ENCODE data around the gene FAM171A1. TPM values are rescaled to one million over a fixed set of nuclear protein-coding genes. Genes with fewer than 3 reads are reported as not detected.

The FAM171A1 gene
- polyA plus RNA-seq, 3 donors = 6.6 to 14.7 (median 13.8) TPM

- no peak overlapping the region for H3K27ac ChIP-seq (ENCODE audit: low read depth, low read length)
- 68 to 80% (median 75%) methylated on average over 5 of the region's 5 CpGs for WGBS, 3 donors
Observed at GRCh38 chr10:15379078-15379477, 8.0 kb upstream of the FAM171A1 start.

- no peak overlapping the region for H3K27ac ChIP-seq (ENCODE audit: low read depth, low read length)
- WGBS, 3 donors = 76 to 82% (median 81%) methylated on average over 5 of the region's 5 CpGs
Observed at GRCh38 chr10:15378569-15378968, 7.5 kb upstream of the FAM171A1 start.

GRCh38 chr10:15374566-15374965 is 3.5 kb upstream of the FAM171A1 start:
- no peak overlapping the region for H3K27ac ChIP-seq (ENCODE audit: low read depth, low read length)
- 6 to 14% (median 8%) methylated on average over 1 of the region's 1 CpG for WGBS, 3 donors

DNA sequence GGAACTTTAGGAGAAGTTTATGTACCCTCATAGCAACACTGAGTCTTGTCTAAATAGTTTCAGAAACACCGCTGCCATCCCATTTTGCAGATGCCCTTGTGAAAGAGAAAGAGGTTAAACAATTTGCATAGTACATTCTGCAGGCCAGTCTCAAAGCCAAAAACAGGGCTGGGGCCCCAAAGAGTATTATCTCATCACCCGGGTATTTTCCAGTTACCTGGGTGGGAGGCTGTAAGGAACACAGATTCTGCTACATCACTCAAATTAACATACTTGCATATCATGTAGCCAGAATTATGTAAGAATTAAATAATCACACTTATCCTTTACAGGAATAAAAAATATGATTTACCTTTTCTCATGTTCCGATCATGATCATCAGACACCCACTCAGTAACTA is 3.1 kb upstream of the FAM171A1 start:
- no peak overlapping the region for H3K27ac ChIP-seq (ENCODE audit: low read depth, low read length)
- WGBS, 3 donors = 58 to 62% (median 61%) methylated on average over 3 of the region's 3 CpGs

GRCh38 chr10:15373199-15373598 is 2.1 kb upstream of the FAM171A1 start:
- H3K27ac ChIP-seq (ENCODE audit: low read depth, low read length) = no peak overlapping the region
- WGBS, 3 donors = 87 to 94% (median 89%) methylated on average over 2 of the region's 2 CpGs

DNA sequence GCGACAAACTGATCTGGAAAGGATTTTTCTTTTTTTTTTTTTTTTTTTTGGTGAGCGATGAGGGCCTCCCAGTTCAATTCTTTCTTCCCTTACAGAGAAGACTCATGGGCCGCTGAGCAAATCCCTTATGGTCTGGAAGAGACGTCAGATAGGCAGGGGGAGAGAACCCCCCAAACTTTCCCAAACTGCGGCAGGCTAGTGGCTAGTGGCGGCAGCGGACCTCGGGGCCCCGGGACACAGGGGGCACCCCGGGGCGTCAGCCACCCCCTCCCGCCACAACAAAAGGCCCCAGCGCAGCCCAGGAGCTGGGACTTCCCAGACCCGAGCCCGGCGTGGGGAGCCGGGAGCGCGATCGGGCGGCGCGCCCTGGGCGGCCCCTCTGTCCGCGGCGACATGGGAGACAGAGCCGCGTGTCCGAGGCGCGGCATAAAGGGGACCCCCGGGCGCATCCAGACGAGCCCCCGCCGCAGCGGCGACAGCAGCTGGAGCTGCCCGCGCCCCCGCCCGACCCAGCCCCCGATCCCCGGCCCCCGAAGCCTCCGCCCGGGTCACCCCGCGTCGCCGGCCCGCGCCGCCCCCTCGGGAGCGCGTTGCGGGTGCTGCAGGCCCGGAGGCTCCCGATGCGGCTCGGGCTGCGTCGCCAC is 755 bp downstream of the FAM171A1 start:
- WGBS, 3 donors = 1 to 2% (median 1%) methylated on average over 31 to 65 of the region's 65 CpGs

GRCh38 chr10:15369256-15370211 is 1.6 kb downstream of the FAM171A1 start:
- no peak overlapping the region for H3K27ac ChIP-seq (ENCODE audit: low read depth, low read length)
- 33 to 35% (median 33%) methylated on average over 29 of the region's 29 CpGs for WGBS, 3 donors

More for the DNA sequence above, 755 bp downstream of the FAM171A1 start:
- H3K27ac ChIP-seq (ENCODE audit: low read depth, low read length) = no peak overlapping the region

DNA sequence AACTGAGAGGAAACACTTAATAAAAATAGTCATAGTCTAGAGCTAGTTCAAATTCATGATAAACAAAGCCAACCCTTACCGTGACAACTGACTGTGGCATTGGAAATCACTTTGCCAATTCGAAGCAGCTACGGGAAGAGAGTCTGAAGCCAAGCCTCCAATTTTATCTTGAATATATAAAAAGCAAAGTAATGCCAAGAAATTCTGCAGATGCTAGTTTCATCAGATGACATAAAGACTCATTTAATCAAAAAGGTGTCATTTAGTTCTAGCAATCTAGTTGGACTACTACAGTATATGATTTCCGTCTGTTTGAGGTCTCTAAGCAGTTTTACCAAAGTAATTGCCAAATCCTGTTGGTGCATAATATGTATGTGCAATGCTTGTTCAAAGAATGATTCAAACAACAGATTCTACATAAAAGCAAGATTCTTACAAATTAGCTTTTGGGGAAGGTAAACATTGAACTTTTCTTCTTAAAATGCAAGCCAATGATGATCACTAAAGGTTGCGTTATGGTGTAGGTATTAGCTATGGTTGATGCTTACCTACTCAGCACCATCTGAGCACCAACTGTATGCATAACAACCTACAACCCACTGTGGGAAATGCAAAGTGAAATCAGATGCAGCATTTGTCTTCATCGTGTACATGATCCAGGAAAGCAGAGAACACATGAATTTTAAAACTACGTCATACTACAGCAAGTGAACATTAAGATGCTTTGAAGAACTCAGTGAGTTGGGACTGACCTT is 2.8 kb downstream of the FAM171A1 start:
- WGBS, 3 donors = 60 to 91% (median 88%) methylated on average over 7 of the region's 7 CpGs
- no peak overlapping the region for H3K27ac ChIP-seq (ENCODE audit: low read depth, low read length)

GRCh38 chr10:15367296-15368085 is 3.6 kb downstream of the FAM171A1 start:
- no peak overlapping the region for H3K27ac ChIP-seq (ENCODE audit: low read depth, low read length)
- 83 to 92% (median 91%) methylated on average over 8 of the region's 8 CpGs for WGBS, 3 donors

DNA sequence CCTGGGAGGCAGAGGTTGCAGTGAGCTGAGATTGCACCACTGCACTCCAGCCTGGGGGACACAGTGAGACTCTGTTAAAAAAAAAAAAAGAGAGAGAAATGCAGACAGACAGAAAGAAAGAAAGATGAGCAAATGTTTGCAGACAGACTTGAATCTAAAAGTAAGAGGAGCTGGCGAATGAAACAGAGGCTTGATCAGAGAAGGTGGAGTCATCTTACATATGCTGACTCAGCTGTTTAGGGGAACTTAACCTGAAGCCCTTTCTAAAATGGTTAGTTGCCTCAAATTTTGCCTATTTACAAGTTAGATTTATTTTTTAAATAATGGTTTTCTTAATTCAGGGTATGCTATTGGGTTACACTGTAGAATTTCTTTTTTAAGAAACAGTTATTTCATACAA is 5.4 kb downstream of the FAM171A1 start:
- no peak overlapping the region for H3K27ac ChIP-seq (ENCODE audit: low read depth, low read length)
- WGBS, 3 donors = 87 to 91% (median 88%) methylated on average over 1 of the region's 1 CpG

DNA sequence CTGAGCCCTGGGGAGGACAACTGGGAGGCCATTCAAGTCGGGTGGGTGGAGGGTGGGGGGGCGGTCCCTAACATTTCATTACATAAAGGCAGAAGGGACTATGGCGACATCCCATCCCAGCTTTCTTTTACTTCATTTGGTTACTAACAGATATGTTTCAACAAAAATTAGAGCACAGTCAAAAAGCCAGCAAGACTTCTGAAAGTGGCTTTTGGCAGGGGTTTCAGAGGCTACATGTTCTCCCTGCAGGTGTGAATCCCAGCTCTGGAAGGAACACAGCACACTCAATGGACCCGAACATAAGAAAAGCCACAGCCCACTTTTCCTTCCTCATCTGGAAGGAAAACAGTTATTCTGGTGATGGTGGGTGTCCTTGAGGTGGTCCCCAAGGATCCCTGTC is 7.1 kb downstream of the FAM171A1 start:
- H3K27ac ChIP-seq (ENCODE audit: low read depth, low read length) = no peak overlapping the region
- WGBS, 3 donors = 88 to 93% (median 92%) methylated on average over 4 of the region's 4 CpGs

DNA sequence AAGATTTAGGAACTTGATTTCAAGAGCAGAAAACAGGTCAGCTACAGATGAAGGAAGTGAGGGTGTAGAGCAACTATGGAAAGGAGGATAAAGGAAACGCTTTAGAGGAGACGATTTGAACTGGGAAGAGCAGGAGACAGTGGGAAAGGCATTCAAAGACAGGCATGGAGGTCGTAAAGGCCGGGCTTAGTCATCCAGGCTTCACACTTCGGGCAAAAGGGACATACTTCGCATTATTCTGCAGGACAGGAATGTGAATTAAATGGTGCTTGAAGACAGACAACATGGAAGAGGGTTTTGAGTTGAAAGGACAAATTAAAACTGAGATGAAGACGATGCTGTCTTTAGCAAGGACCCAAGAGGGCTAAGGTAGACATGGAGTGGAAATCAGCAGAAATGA is 8.1 kb downstream of the FAM171A1 start:
- WGBS, 3 donors = 80 to 83% (median 83%) methylated on average over 7 of the region's 7 CpGs
- no peak overlapping the region for H3K27ac ChIP-seq (ENCODE audit: low read depth, low read length)

GRCh38 chr10:15361131-15361530 is 10.0 kb downstream of the FAM171A1 start:
- 61 to 78% (median 66%) methylated on average over 3 of the region's 3 CpGs for WGBS, 3 donors
- H3K27ac ChIP-seq (ENCODE audit: low read depth, low read length) = no peak overlapping the region

DNA sequence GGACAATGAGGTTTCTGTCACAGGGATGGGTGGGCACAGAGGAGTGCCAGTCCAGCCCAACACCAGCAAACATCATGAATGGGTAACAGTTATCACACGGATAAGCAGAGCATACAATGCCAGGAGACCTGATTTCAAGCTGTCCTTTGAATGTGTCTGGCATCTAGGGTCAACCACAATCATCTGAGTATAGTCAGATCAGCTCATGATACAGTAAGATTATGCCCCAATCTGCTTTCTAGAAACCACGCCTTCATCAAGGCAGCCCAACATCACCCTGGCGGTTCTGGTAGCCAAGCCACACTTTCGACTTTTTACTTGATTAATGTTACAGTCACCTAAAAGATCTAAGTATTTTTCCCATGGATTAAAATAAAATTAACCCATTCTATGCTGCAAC is 10.5 kb downstream of the FAM171A1 start:
- WGBS, 3 donors = 75 to 87% (median 81%) methylated on average over 4 of the region's 4 CpGs
- no peak overlapping the region for H3K27ac ChIP-seq (ENCODE audit: low read depth, low read length)

- no peak overlapping the region for H3K27ac ChIP-seq (ENCODE audit: low read depth, low read length)
- WGBS, 3 donors = 47 to 86% (median 85%) methylated on average over 8 of the region's 8 CpGs
Observed at GRCh38 chr10:15353471-15354017, 17.5 kb downstream of the FAM171A1 start.

DNA sequence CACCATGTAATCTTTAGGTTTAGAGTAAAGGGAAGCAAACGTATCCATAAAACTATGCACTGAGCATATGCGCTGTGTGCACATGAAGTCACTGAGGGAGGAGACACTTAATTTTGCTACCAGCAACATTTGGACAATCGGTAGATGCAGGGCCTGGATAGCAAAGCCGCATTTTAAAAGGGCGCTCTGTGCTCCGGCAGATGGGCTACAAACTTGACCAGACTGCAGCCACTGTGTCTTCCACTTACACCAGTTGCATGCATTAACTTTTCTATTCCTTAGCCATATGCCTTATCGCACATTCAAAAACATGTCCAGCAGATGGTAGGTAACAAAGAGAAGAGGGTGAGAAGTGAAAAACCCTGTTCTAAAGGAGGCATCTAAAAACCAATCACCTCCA is 18.3 kb downstream of the FAM171A1 start:
- H3K27ac ChIP-seq (ENCODE audit: low read depth, low read length) = no peak overlapping the region
- 84 to 94% (median 94%) methylated on average over 7 of the region's 7 CpGs for WGBS, 3 donors

- 67 to 84% (median 78%) methylated on average over 3 of the region's 3 CpGs for WGBS, 3 donors
- H3K27ac ChIP-seq (ENCODE audit: low read depth, low read length) = no peak overlapping the region
Observed at GRCh38 chr10:15352201-15352600, 18.9 kb downstream of the FAM171A1 start.
